Neuronal stem cell (in vitro differentiated cells): ENCODE data around the gene BRINP2.

Experiments
- DNase-seq: peaks from one replicate; pipeline ENCODE4 v3.0.0-alpha.2; 2013; ENCODE audit warnings: low spot score
- H2AFZ ChIP-seq: one replicate; pipeline ENCODE4 v1.6.1; 2013; ENCODE audit warnings: mild to moderate bottlenecking, low read length, inconsistent platforms
- H2AK5ac ChIP-seq: 2 replicates; pipeline ENCODE4 v1.6.1; 2013; ENCODE audit warnings: low read depth, mild to moderate bottlenecking, inconsistent platforms, low read length, moderate library complexity, mixed read lengths
- H2BK120ac ChIP-seq: 2 replicates; pipeline ENCODE4 v1.6.1; 2013; ENCODE audit warnings: low read depth, mild to moderate bottlenecking, inconsistent platforms, low read length, moderate library complexity, mixed read lengths
- H2BK12ac ChIP-seq: one replicate; pipeline ENCODE4 v1.6.1; 2013; ENCODE audit warnings: low read length, inconsistent platforms
- H2BK15ac ChIP-seq: 2 replicates; pipeline ENCODE4 v1.6.1; 2013; ENCODE audit warnings: mild to moderate bottlenecking, low read length, inconsistent platforms, mixed read lengths
- H2BK5ac ChIP-seq: one replicate; pipeline ENCODE4 v1.6.1; 2013; ENCODE audit warnings: inconsistent platforms, mild to moderate bottlenecking, low read length, moderate library complexity
- H3K14ac ChIP-seq: one replicate; pipeline ENCODE4 v1.6.1; 2013; ENCODE audit warnings: low read length, inconsistent platforms
- H3K18ac ChIP-seq: 2 replicates; pipeline ENCODE4 v1.6.1; 2013; ENCODE audit warnings: low read length, inconsistent platforms
- H3K23ac ChIP-seq: 2 replicates; pipeline ENCODE4 v1.6.1; 2013; ENCODE audit warnings: low read depth, mild to moderate bottlenecking, mixed read lengths, low read length, inconsistent platforms; ENCODE audit not compliant: poor library complexity
- H3K27ac ChIP-seq: replicated peaks from 3 replicates; pipeline ENCODE4 v1.5.1; 2013; ENCODE audit warnings: low read length, inconsistent platforms
- H3K27me3 ChIP-seq, 3 experiments: 2 replicates each; pipeline ENCODE4 v1.6.1; 2013; ENCODE audit warnings: low read length in 3 of 3, mild to moderate bottlenecking in 2 of 3, inconsistent platforms in 1 of 3, low read depth in 1 of 3, mixed read lengths in 1 of 3, moderate library complexity in 1 of 3; ENCODE audit not compliant: control insufficient read depth in 3 of 3, insufficient read depth in 3 of 3
- H3K36me3 ChIP-seq, 2 donors: replicated peaks in 1 of 2; 2 replicates each; pipeline ENCODE4 v1.6.1; 2013; ENCODE audit warnings: low read length in 2 of 2; ENCODE audit not compliant: control insufficient read depth in 2 of 2, insufficient read depth in 2 of 2
- H3K4ac ChIP-seq: 2 replicates; pipeline ENCODE4 v1.6.1; 2013; ENCODE audit warnings: inconsistent platforms, mild to moderate bottlenecking, low read length, moderate library complexity
- H3K4me1 ChIP-seq, 2 donors: 1 replicate in 1 of 2; 2 replicates in 1 of 2; pipeline ENCODE4 v1.6.1; 2013; ENCODE audit warnings: low read length in 2 of 2, low read depth in 1 of 2; ENCODE audit not compliant: control insufficient read depth in 2 of 2, insufficient read depth in 1 of 2
- H3K4me2 ChIP-seq: one replicate; pipeline ENCODE4 v1.6.1; 2013; ENCODE audit warnings: mild to moderate bottlenecking, low read length, inconsistent platforms; ENCODE audit not compliant: insufficient read depth, poor library complexity, severe bottlenecking
- H3K4me3 ChIP-seq, 2 donors: 2 replicates each; pipeline ENCODE4 v1.5.1; 2013; ENCODE audit warnings: low read length in 2 of 2, mild to moderate bottlenecking in 2 of 2, inconsistent platforms in 1 of 2, moderate library complexity in 1 of 2
- H3K79me1 ChIP-seq: one replicate; pipeline ENCODE4 v1.6.1; 2013; ENCODE audit warnings: low read depth, mild to moderate bottlenecking, inconsistent platforms, low read length, moderate library complexity
- H3K9ac ChIP-seq: one replicate; pipeline ENCODE4 v1.6.1; 2013; ENCODE audit warnings: mild to moderate bottlenecking, low read depth, low read length, inconsistent platforms; ENCODE audit not compliant: poor library complexity
- H3K9me3 ChIP-seq, 2 donors: replicated peaks in 1 of 2; 2 replicates each; pipeline versions ENCODE3 to v1.6.1; 2013; ENCODE audit warnings: low read length in 2 of 2, mild to moderate bottlenecking in 2 of 2, inconsistent platforms in 1 of 2, low read depth in 1 of 2, mixed read lengths in 1 of 2, moderate library complexity in 1 of 2; ENCODE audit not compliant: control insufficient read depth in 2 of 2, insufficient read depth in 1 of 2
- H4K8ac ChIP-seq: one replicate; pipeline ENCODE4 v1.6.1; 2013; ENCODE audit warnings: low read depth, mild to moderate bottlenecking, inconsistent platforms, low read length, moderate library complexity
- H4K91ac ChIP-seq: one replicate; pipeline ENCODE4 v1.6.1; 2013; ENCODE audit warnings: low read length, low read depth, mild to moderate bottlenecking, inconsistent platforms; ENCODE audit not compliant: poor library complexity
- WGBS, 2 donors: extraction: QIAGEN DNeasy Blood & Tissue Kit; methylation state at CpG; one replicate each; pipeline ENCODE4 v1.1.7; 2013; ENCODE audit warnings: missing lambda C conversion rate in 2 of 2, mixed read lengths in 1 of 2; ENCODE audit not compliant: insufficient read length in 2 of 2, insufficient replicate concordance in 1 of 2; ENCODE audit errors: extremely low coverage in 2 of 2; 5-methylcytosine and 5-hydroxymethylcytosine counted together

The BRINP2 gene

DNA sequence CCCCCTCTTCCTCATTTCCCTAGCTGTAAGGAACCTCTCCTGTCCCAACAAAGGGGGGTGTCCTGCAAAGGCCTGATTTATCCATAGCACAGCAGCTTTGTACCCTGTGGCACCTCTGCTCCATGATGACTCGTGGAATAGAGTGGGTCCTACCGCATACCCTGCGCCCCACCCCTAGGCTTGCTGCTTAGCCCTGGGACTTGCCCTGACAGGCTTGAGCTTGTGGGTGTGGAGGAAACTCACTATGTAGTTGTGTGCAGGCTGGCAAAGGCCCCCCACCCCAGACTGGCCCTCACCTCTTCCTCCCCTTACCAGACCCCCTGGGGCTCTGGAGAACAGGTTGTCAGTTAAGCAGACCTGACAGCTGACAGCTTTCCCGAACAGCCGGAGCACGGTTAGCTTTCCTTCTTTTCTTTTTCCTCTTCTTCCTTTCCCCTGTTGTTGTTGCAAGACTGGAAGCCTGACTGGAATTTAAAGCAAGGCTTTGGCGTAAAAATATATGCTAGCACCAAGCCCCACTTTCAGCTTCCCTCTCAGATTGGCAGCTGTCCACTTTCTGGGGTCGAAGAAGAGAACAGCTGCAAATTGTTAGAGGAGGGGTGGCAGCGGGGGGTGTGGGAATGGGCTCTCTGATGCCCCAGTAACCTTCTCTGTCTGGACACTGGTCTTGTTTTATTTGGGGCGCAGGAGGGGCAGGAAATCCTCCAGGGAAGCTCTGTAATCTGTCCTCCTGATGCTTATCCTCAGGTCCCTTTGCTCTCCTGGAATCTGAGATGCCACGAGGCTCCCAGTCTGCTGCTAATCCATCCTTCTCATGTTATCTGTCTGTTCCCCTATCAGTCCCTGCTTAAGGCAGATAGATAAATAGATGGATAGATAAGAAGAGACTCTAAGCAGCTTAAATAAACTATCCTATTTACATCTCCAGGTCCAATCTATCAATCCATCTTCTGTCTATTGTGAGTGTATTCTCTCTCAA lies 134.6 kb downstream of the BRINP2 start:
- Histone ChIP-seq H3K9me3 (no peaks in the 10 kb centered on the region), H3K79me1 (no peaks in the 10 kb centered on the region), H3K27ac (no peak overlapping the region), H2BK120ac (no peak overlapping the region), H3K4ac (no peak overlapping the region), H2AFZ (no peak overlapping the region), H2BK15ac (no peak overlapping the region), H2BK12ac (no peak overlapping the region), H3K9ac (no peak overlapping the region), H3K4me1 (peaks cover 0 to 13% of the 10 kb centered on the region in 2 donors), H2BK5ac (no peak overlapping the region), H4K91ac (no peak overlapping the region), H3K4me3 (no peak overlapping the region), H3K27me3 (no peaks in the 10 kb centered on the region), H3K18ac (no peak overlapping the region), H3K23ac (no peak overlapping the region), H2AK5ac (no peak overlapping the region), H3K14ac (no peak overlapping the region), H4K8ac (no peak overlapping the region), H3K36me3 (no peaks in the 10 kb centered on the region), H3K4me2 (no peak overlapping the region)
- DNase-seq: no peak
- no CpG with 5 or more reads among the region's 11 CpGs for WGBS, 2 donors

DNA sequence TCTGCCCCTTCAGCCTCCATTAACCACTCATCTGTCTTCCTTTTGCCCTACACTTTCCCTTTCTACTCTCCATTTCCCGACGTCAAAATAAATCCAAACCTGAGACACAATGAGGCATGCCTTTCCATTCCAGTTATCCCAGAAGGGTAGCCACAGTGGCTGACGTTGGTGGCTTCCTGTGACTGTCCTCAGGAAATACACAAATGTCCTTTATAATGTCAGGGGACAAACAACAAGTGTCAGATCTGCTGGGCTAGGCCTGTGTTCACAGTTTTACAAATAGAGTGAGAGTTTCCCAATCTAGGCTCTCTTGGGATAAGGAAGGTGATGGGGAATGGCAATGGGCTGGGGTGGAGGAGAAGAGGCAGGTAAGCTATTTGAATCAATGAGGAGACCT lies 135.3 kb downstream of the BRINP2 start:
- H3K9me3 ChIP-seq: no peaks in the 10 kb centered on the region
- H2BK15ac ChIP-seq: no peak overlapping the region
- H3K18ac ChIP-seq: no peak overlapping the region
- DNase-seq: no peak
- H2BK12ac ChIP-seq: no peak overlapping the region
- 100% methylated on average over 2 of the region's 3 CpGs; no CpG with 5 or more reads in 1 of the 2 donors for WGBS, 2 donors
- no peak overlapping the region for H2AFZ ChIP-seq
- H2AK5ac ChIP-seq: no peak overlapping the region
- no peak overlapping the region for H3K4me3 ChIP-seq
- H2BK5ac ChIP-seq: no peak overlapping the region
- H3K4me2 ChIP-seq: no peak overlapping the region
- no peak overlapping the region for H3K27ac ChIP-seq
- no peak overlapping the region for H4K8ac ChIP-seq
- H3K79me1 ChIP-seq: no peaks in the 10 kb centered on the region
- peaks cover 2 to 15% of the 10 kb centered on the region in 2 donors for H3K4me1 ChIP-seq
- H3K36me3 ChIP-seq: no peaks in the 10 kb centered on the region
- no peak overlapping the region for H4K91ac ChIP-seq
- no peak overlapping the region for H3K23ac ChIP-seq
- H2BK120ac ChIP-seq: no peak overlapping the region
- H3K9ac ChIP-seq: no peak overlapping the region
- no peak overlapping the region for H3K14ac ChIP-seq
- no peak overlapping the region for H3K4ac ChIP-seq
- H3K27me3 ChIP-seq: no peaks in the 10 kb centered on the region

DNA sequence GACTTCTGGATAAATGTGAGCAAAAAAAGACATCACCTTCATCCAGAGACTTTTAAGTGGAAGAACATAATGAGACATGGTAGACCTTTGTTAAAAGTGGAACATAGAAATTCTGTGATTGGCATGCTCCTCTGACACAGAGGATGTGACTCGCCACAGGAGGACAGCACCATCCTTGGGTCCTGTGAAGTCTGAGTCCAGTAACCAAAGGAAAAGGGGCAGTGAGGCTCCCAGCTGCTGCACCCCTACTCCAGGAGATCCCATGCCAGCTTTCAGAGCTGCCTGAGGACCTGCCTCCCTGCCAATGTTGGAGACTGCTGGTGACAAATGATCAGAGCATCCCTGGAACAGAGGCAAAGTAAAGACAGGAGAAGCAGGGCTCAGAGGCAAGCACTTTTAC lies 136.2 kb downstream of the BRINP2 start:
- Histone ChIP-seq H3K4me1 (peaks cover 2 to 24% of the 10 kb centered on the region in 2 donors), H2BK120ac (no peak overlapping the region), H2BK12ac (no peak overlapping the region), H3K9ac (no peak overlapping the region), H2AK5ac (no peak overlapping the region), H4K8ac (no peak overlapping the region), H3K14ac (no peak overlapping the region), H4K91ac (no peak overlapping the region), H3K27me3 (no peaks in the 10 kb centered on the region), H3K4me2 (no peak overlapping the region), H2AFZ (no peak overlapping the region), H3K4me3 (no peak overlapping the region), H3K9me3 (no peaks in the 10 kb centered on the region), H3K27ac (no peak overlapping the region), H3K23ac (no peak overlapping the region), H3K18ac (no peak overlapping the region), H2BK5ac (no peak overlapping the region), H2BK15ac (no peak overlapping the region), H3K79me1 (no peaks in the 10 kb centered on the region), H3K36me3 (no peaks in the 10 kb centered on the region), H3K4ac (no peak overlapping the region)
- no CpG with 5 or more reads among the region's 1 CpG for WGBS, 2 donors
- DNase-seq: no peak

DNA sequence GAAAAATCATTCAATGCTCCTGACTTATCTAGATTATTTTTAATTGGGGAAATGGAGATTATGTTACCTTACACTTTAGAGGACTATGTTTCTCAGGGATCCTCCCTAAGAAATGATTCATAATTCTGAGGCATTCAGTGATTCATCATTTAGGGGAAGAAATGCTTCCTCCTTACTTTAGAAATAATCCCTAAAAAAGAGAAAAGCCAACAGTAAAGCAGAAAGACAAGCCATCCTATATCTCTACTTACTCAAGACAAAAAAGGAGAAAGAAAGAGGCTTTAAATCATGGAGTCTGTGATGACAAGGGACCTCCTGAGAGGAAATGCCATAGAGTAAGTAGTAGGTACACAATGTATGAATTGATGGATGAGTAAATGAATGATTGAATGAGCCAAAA lies 137.0 kb downstream of the BRINP2 start:
- H3K9ac ChIP-seq: no peak overlapping the region
- no peak overlapping the region for H2BK12ac ChIP-seq
- H4K91ac ChIP-seq: no peak overlapping the region
- H2BK5ac ChIP-seq: no peak overlapping the region
- H3K9me3 ChIP-seq: no peaks in the 10 kb centered on the region
- no peaks in the 10 kb centered on the region for H3K36me3 ChIP-seq
- no peak overlapping the region for H3K4me2 ChIP-seq
- no peak overlapping the region for H3K14ac ChIP-seq
- no peaks in the 10 kb centered on the region for H3K79me1 ChIP-seq
- H3K4me3 ChIP-seq: no peak overlapping the region
- no peak overlapping the region for H2BK15ac ChIP-seq
- no peak overlapping the region for H3K18ac ChIP-seq
- H2BK120ac ChIP-seq: no peak overlapping the region
- no peak overlapping the region for H4K8ac ChIP-seq
- no peak overlapping the region for H2AK5ac ChIP-seq
- H2AFZ ChIP-seq: no peak overlapping the region
- H3K23ac ChIP-seq: no peak overlapping the region
- peaks cover 2 to 20% of the 10 kb centered on the region in 2 donors for H3K4me1 ChIP-seq
- DNase-seq: no peak
- H3K27ac ChIP-seq: no peak overlapping the region
- H3K4ac ChIP-seq: no peak overlapping the region
- H3K27me3 ChIP-seq: no peaks in the 10 kb centered on the region
